Breast epithelium (tissue), 3 donors: ENCODE measurements around the gene DNAJB12.

Source experiments
- POLR2A ChIP-seq: fragments of 450-650 bp; IDR thresholded peaks from one replicate; pipeline ENCODE4 v1.6.1; 2016; ENCODE audit warnings: antibody characterized with exemption, mild to moderate bottlenecking, moderate library complexity
- POLR2AphosphoS5 ChIP-seq, 3 donors: sonication (generic); formaldehyde crosslinking; IDR thresholded peaks; one replicate each; pipeline ENCODE4 v1.6.1; 2017; ENCODE audit warnings: antibody characterized with exemption in 3 of 3
- TF ChIP-seq, protein P1 (sequence below), 3 donors: fragments of 450-650 bp; IDR thresholded peaks; one replicate each; pipeline ENCODE4 v1.5.1; 2016 to 2017; ENCODE audit warnings: antibody characterized with exemption in 3 of 3, mild to moderate bottlenecking in 3 of 3, moderate library complexity in 3 of 3

- TF ChIP-seq POLR2AphosphoS5 (IDR thresholded peaks at IDR 0.05) (no peak), POLR2A (no peak)
- TF ChIP-seq, protein P1, sequence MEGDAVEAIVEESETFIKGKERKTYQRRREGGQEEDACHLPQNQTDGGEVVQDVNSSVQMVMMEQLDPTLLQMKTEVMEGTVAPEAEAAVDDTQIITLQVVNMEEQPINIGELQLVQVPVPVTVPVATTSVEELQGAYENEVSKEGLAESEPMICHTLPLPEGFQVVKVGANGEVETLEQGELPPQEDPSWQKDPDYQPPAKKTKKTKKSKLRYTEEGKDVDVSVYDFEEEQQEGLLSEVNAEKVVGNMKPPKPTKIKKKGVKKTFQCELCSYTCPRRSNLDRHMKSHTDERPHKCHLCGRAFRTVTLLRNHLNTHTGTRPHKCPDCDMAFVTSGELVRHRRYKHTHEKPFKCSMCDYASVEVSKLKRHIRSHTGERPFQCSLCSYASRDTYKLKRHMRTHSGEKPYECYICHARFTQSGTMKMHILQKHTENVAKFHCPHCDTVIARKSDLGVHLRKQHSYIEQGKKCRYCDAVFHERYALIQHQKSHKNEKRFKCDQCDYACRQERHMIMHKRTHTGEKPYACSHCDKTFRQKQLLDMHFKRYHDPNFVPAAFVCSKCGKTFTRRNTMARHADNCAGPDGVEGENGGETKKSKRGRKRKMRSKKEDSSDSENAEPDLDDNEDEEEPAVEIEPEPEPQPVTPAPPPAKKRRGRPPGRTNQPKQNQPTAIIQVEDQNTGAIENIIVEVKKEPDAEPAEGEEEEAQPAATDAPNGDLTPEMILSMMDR (IDR thresholded peaks at IDR 0.05) = no peak
These were observed 43.1 kb downstream of the DNAJB12 start for GRCh38 chr10:72311667-72312066.
